ENCODE results near the gene PEX5.

DNA sequence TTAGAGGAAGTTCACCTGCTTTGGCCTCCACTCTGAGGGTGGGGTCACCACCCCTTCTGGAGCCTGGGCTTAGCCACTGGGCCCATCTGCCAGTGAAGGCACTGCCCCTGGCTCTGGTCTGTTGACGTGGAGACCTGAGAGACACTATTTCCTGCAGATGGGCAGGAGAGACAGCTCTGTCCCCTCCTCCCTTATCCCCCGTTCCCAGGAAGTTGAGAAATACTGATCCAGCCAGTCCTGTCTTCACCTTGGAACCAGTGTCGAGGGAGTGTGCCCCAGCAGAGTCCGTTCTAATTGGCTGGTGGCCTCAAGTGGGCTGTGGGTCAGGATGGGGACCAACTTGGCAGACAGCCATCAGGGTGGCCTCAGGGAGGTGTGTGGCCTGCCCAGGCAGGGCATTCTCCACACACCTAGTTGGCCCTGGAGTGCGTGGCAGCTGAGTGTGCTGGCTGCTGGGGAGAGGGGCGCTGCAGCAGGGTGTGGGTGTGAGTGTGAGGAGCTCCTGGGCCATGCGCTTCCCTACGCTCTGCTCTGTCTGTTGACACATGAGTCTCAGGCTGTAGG is 33.9 kb upstream of the PEX5 start:
- TF ChIP-seq, protein P1, sequence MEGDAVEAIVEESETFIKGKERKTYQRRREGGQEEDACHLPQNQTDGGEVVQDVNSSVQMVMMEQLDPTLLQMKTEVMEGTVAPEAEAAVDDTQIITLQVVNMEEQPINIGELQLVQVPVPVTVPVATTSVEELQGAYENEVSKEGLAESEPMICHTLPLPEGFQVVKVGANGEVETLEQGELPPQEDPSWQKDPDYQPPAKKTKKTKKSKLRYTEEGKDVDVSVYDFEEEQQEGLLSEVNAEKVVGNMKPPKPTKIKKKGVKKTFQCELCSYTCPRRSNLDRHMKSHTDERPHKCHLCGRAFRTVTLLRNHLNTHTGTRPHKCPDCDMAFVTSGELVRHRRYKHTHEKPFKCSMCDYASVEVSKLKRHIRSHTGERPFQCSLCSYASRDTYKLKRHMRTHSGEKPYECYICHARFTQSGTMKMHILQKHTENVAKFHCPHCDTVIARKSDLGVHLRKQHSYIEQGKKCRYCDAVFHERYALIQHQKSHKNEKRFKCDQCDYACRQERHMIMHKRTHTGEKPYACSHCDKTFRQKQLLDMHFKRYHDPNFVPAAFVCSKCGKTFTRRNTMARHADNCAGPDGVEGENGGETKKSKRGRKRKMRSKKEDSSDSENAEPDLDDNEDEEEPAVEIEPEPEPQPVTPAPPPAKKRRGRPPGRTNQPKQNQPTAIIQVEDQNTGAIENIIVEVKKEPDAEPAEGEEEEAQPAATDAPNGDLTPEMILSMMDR (IDR thresholded peaks at IDR 0.05) = no peak
- TF ChIP-seq POLR2A (IDR thresholded peaks at IDR 0.05) (no peak), EP300 (IDR thresholded peaks at IDR 0.05) (no peak), POLR2AphosphoS5 (IDR thresholded peaks at IDR 0.05) (no peak)
